ENCODE data around the gene PRR27. TPM values are rescaled to one million over a fixed set of nuclear protein-coding genes. Genes with fewer than 3 reads are reported as not detected.

Gene PRR27
- total and polyA plus RNA-seq, 4 donors = not detected

- Histone ChIP-seq H3K9ac (ENCODE audit: insufficient read depth in 1 of 2, low read length in 2 of 2) (no peak overlapping the region), H3K9me3 (ENCODE audit: control insufficient read depth in 4 of 4, insufficient read depth in 3 of 4, low read length in 3 of 4) (no peaks in the 10 kb centered on the region), H3K27me3 (ENCODE audit: control insufficient read depth in 3 of 3, insufficient read depth in 3 of 3, low read length in 2 of 3) (no peaks in the 10 kb centered on the region), H3K27ac (ENCODE audit: low read depth in 1 of 2, low read length in 1 of 2) (no peak overlapping the region), H3K4me3 (no peak overlapping the region), H3K4me1 (ENCODE audit: control insufficient read depth in 5 of 5, insufficient read depth in 5 of 5, low read length in 5 of 5) (peaks cover 0 to 34% (median 12%) of the 10 kb centered on the region in 5 donors), H3K36me3 (ENCODE audit: control insufficient read depth in 4 of 4, insufficient read depth in 4 of 4, low read length in 4 of 4) (no peaks in the 10 kb centered on the region)
- WGBS, 2 donors = 59 to 66% methylated on average over 2 of the region's 2 CpGs
- ATAC-seq (ENCODE audit: insufficient read depth, low FRiP score) (no peak), DNase-seq (peak in 2 of 3 donors; percentile 67 to 73)
- no peak for TF ChIP-seq CTCF (IDR thresholded peaks at IDR 0.05; ENCODE audit: control extremely low read depth, extremely low read depth)
These were observed 25.8 kb downstream of the PRR27 start for GRCh38 chr4:70179811-70180210.

GRCh38 chr4:70181864-70182263, 27.8 kb downstream of the PRR27 start:
- Histone ChIP-seq H3K9ac (ENCODE audit: insufficient read depth in 1 of 2, low read length in 2 of 2) (no peak overlapping the region), H3K27me3 (ENCODE audit: control insufficient read depth in 3 of 3, insufficient read depth in 3 of 3, low read length in 2 of 3) (no peaks in the 10 kb centered on the region), H3K36me3 (ENCODE audit: control insufficient read depth in 4 of 4, insufficient read depth in 4 of 4, low read length in 4 of 4) (no peaks in the 10 kb centered on the region), H3K4me3 (no peak overlapping the region), H3K4me1 (ENCODE audit: control insufficient read depth in 5 of 5, insufficient read depth in 5 of 5, low read length in 5 of 5) (peaks cover 0 to 34% (median 12%) of the 10 kb centered on the region in 5 donors), H3K9me3 (ENCODE audit: control insufficient read depth in 4 of 4, insufficient read depth in 3 of 4, low read length in 3 of 4) (no peaks in the 10 kb centered on the region), H3K27ac (ENCODE audit: low read depth in 1 of 2, low read length in 1 of 2) (no peak overlapping the region)
- ATAC-seq (ENCODE audit: insufficient read depth, low FRiP score) = no peak
- WGBS, 2 donors = 41 to 53% methylated on average over 1 of the region's 1 CpG
- peak; percentile 26 to 78 (median 51) for DNase-seq
- TF ChIP-seq CTCF (IDR thresholded peaks at IDR 0.05; ENCODE audit: control extremely low read depth, extremely low read depth) = no peak

GRCh38 chr4:70182517-70183167, 28.6 kb downstream of the PRR27 start:
- DNase-seq = peak; percentile 17 to 92 (median 86)
- no peak for TF ChIP-seq CTCF (IDR thresholded peaks at IDR 0.05; ENCODE audit: control extremely low read depth, extremely low read depth)
- Histone ChIP-seq H3K4me1 (ENCODE audit: control insufficient read depth in 5 of 5, insufficient read depth in 5 of 5, low read length in 5 of 5) (peaks cover 0 to 34% (median 12%) of the 10 kb centered on the region in 5 donors), H3K9ac (ENCODE audit: insufficient read depth in 1 of 2, low read length in 2 of 2) (no peak overlapping the region), H3K36me3 (ENCODE audit: control insufficient read depth in 4 of 4, insufficient read depth in 4 of 4, low read length in 4 of 4) (no peaks in the 10 kb centered on the region), H3K4me3 (no peak overlapping the region), H3K9me3 (ENCODE audit: control insufficient read depth in 4 of 4, insufficient read depth in 3 of 4, low read length in 3 of 4) (no peaks in the 10 kb centered on the region), H3K27me3 (ENCODE audit: control insufficient read depth in 3 of 3, insufficient read depth in 3 of 3, low read length in 2 of 3) (no peaks in the 10 kb centered on the region), H3K27ac (ENCODE audit: low read depth in 1 of 2, low read length in 1 of 2) (no peak overlapping the region)
- ATAC-seq (ENCODE audit: insufficient read depth, low FRiP score) = no peak
- 30 to 58% methylated on average over 2 of the region's 2 CpGs for WGBS, 2 donors
